Stimulated activated CD8-positive, alpha-beta memory T cell treated with anti-CD3 and anti-CD28 coated beads, Interleukin-15, amount 100 ng/mL, for 24 hours (primary cell): ENCODE data around the gene LY6G5C.

Source experiments
- DNase-seq: peaks from one replicate; pipeline ENCODE4 v3.0.0-alpha.2; 2020; ENCODE audit warnings: low read depth

Gene LY6G5C

GRCh38 chr6:31639449-31639861, 41.4 kb downstream of the LY6G5C start:
- DNase-seq, result no peak

DNA sequence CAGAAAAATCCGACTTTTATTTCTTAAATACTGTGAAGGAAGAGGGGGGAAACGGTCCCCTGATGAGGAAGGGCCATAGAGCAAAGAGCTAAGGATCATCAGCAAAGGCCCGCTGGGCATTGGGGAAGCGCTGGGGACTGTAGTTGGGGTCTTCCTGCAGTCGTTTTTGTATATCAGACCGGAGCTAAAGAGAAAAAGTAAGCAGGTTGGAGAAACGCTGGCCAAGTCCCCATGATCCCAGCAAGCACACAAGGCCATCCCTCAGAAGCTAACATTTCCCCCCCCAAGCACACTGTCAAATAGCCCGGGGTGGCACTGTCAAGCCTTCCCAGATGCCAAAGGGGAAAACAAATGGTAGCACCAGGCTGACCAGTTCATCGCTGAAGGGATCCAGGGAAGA, 41.8 kb downstream of the LY6G5C start:
- DNase-seq, result no peak

- DNase-seq, result no peak
Observed at GRCh38 chr6:31636698-31637596, 43.9 kb downstream of the LY6G5C start.

GRCh38 chr6:31634969-31635575, 45.8 kb downstream of the LY6G5C start:
- DNase-seq, result no peak

GRCh38 chr6:31634131-31634530, 46.7 kb downstream of the LY6G5C start:
- DNase-seq, result no peak

DNA sequence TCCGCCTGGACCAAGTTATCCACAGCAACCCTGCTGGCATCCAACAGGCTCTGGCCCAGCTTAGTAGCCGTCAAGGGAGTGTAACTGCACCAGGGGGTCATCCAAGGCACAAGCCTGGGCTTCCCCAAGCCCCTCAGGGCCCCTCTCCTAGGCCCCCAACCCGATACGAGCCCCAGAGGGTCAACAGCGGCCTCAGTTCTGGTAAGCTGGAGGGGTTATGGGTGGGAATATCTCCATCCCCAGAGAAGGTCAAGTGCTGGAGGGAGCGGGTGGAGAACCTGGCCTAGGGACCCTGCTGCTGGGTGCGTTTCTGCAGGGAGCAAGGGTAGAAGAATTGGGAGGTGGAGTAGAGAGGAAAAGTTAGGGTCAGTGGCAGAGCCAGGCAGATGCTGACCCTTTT, 47.4 kb downstream of the LY6G5C start:
- DNase-seq, result no peak

- DNase-seq, result no peak
Observed at GRCh38 chr6:31632279-31632946, 48.5 kb downstream of the LY6G5C start.

GRCh38 chr6:31631681-31632278, 49.1 kb downstream of the LY6G5C start:
- DNase-seq, result no peak

GRCh38 chr6:31631209-31631608, 49.7 kb downstream of the LY6G5C start:
- DNase-seq, result no peak

- no peak for DNase-seq
Observed at GRCh38 chr6:31630177-31630934, 50.5 kb downstream of the LY6G5C start.

DNA sequence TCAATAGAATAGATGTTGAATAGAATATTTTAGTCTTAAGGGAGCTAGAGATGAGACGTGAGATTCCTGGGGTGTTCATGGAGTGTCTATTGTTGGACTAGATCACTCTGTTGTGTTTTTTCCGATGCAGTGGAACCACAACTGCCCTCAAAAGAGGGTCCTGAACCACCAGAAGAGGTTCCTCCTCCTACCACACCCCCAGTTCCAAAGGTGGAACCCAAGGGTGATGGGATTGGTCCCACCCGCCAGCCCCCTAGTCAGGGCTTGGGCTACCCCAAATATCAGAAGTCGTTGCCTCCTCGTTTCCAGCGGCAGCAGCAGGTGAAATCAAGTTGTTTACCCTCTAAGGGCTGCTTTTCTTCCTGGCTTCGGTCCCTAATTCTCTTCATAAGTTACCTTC, 51.9 kb downstream of the LY6G5C start:
- no peak for DNase-seq

DNA sequence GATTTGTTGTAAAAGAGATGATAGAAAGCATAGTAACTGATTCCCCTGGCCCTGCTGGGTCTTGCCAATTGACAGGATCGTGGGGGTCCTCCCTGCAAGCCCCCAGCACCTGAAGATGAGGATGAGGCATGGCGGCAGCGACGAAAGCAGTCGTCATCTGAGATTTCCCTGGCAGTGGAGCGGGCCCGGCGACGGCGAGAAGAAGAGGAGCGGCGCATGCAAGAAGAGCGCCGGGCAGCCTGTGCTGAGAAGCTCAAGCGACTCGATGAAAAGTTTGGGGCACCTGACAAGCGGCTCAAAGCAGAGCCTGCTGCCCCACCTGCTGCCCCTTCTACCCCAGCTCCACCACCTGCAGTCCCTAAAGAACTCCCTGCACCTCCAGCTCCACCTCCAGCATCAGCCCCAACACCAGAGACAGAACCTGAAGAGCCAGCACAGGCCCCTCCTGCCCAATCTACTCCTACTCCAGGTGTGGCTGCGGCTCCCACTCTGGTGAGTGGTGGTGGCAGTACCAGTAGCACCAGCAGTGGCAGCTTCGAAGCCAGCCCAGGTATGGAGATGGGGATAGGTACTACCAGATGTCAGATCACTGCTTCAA, 53.1 kb downstream of the LY6G5C start:
- no peak for DNase-seq

DNA sequence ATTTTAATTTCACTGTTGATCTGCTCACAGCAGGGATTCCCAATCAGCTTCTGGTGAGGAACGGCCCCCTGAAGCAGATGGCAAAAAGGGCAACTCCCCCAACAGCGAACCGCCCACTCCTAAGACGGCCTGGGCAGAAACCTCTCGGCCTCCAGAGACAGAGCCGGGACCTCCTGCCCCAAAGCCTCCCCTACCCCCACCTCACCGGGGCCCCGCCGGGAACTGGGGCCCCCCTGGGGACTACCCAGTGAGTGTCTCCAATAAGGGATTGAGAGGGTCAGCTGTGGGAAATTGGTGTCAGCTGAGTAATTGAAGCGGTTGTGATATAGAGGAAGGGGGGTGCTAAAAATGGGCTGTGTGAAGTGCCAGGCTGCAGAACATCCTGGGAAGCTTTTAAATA, 53.9 kb downstream of the LY6G5C start:
- no peak for DNase-seq
